ENCODE measurements around the gene CADPS.

- no peak for TF ChIP-seq CTCF (IDR thresholded peaks at IDR 0.05; ENCODE audit: poor library complexity, severe bottlenecking)
- TF ChIP-seq REST (IDR thresholded peaks at IDR 0.05; ENCODE audit: borderline replicate concordance), result no peak
- TF ChIP-seq POLR2AphosphoS5 (IDR thresholded peaks at IDR 0.05), result no peak
- no peak for TF ChIP-seq EZH2 (IDR thresholded peaks at IDR 0.05; ENCODE audit: borderline replicate concordance, insufficient read depth, low read length, poor library complexity, severe bottlenecking)
- no peak for TF ChIP-seq EP300 (conservative IDR thresholded peaks at IDR 0.05; ENCODE audit: poor library complexity, severe bottlenecking)
- no peak for TF ChIP-seq SMC3 (conservative IDR thresholded peaks at IDR 0.05; ENCODE audit: poor library complexity)
- TF ChIP-seq TAF1 (IDR thresholded peaks at IDR 0.05; ENCODE audit: low read depth), result no peak
These were observed 119.9 kb downstream of the CADPS start for GRCh38 chr3:62755285-62755684.

All from neural cell (in vitro differentiated cells).